GM19238 (cell line): ENCODE results near the gene SPDEF.

Experiments
- DNase-seq: peaks from one replicate; pipeline ENCODE4 v3.0.0; 2011; ENCODE audit warnings: low spot score; ENCODE audit not compliant: insufficient read length

Gene SPDEF

DNA sequence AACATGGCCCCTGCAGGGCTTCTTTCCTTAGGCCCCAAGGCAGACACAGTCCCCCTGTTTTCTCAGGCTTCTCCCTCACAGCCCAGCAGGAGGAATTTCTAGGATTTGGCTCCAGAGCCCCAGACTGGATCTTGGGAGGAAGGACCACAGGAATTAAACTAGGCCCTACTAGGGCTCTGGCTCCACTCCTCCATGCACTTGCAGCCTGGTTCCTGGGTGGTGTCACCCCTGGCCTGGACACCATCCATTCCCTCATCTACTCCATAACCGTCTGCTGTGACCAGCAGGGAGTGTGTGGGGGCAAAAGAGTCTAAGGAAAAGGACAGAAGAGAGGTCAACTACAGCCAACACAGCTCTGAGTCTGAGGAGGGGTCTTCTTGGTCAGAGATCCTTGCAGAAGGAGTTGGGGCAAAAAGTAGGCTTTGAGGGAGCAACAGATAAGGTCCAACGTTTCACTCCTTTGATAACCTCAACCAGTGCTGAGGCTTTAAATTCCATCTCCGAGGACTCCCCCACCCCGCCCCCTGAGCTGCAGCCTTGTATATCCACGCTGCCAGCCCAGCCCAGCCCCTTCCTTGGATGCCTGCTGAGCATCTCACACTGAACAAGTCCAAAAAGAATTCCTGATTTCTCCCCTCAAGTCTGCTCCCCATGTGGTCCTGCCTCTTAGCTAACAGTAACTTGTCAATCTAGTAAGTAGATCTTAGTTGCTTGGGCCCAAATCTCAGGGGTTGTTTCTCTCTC is 27.9 kb upstream of the SPDEF start:
- no peak for DNase-seq

DNA sequence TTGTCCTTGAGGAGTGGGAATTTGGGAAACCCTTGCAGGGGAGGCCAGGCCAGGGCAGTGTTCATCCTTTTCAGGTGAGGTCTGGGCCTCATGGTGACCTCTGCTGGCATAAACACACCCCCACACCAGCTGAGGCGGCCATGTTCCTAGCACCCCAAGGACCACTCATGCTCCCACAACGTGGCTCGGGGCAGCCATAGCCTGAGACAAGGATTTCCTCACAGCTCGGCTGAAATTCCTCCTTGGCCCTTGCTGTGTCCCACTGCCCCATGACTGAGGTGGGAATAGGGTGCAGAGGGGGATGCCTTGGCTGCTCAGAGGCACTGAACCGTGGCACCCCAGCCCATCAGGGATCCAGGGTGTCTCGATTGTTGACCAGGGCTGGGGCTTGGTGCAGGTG is 27.3 kb upstream of the SPDEF start:
- DNase-seq = no peak

DNA sequence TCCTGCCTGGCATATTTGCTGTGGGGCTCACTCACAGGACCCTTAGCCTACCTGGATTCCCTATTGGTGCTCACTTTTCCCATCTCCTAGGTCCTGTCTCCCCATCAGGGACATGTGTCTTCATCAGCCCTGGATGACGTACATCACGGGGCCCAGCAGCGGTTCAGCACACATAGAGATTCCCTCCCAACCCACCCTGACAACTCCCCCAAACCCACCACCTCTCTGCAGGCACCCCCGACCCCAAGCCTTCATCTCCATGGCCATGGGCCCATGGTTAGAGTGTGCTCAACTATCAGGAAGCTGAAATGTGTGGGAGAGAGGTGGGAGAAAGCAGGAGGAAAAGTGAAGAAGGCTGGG is 25.4 kb upstream of the SPDEF start:
- no peak for DNase-seq

DNA sequence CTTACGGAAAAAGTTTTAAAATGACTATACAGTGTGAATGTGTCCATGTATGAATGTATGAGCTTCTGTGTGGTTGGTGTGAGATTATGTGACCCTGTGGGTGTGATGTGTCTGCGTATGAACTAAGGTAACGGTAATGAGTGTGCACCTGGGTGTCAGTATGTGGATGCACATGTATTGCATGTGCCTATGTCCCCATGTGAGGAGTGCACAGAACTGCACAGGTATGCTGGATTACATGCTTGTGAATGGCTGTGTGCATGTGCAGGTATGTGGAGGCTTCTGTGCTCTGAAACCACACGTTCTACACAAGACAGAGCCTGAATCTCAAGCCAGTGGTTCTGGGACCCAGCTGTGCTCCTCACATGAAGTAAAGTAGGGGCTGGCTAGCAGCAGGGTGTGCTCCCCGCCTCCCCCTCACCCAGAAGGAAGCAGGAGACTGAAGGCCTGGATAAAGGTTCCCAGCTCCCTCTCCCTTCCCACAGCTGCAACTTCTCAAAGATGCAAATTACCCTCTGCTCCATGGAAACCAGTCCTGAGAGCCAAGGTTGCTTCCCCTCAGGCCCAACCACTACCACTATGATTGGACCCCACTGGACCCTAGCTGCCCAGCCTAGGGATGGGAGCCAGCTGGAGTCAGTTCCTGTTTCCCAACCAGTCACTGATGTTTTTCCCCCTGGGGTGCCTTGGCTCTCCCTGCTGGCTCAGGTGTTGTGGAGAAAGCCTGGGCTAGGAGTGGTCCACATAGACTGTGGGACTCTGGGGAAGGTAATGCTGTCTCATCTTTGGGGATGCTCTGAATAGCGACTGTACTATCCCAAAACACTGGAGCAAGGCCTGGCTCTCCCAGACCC is 24.8 kb upstream of the SPDEF start:
- no peak for DNase-seq

DNA sequence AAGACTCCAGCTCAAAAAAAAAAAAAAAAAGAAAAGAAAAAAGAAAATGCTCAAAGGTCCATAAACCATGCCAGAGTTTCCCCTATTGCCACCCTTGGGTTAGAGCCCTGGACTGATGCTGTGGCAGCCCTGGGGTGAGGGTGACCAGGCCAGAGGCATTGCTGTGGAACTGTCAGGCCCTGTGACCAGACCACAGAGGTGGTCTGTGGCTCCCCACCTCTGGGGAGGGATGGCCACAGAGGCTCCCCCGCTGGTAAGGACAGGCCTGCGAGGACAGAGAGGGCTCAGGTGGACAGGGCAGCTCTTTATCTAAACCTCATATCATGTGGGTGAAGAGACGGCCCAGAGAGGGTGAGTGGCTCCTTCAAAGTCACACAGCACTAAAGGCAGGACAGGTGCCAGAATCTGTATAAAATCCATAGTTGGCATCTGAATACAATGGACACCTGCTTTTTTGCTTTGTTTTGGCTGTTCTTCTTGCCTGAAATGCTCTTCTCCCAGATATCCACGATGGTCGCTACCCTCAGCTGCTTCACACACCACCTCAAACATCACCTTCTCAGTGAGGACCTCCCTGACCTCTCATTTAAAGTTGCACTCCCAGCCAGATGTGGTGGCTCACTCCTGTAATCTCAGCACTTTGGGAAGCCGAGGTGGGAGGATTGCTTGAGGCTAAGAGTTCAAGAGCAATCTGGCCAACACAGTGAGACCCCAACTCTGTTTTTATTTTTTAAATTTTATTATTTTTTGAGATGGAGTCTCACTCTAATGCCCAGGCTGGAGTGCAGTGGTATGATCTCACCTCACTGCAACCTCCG is 22.5 kb upstream of the SPDEF start:
- DNase-seq = no peak

DNA sequence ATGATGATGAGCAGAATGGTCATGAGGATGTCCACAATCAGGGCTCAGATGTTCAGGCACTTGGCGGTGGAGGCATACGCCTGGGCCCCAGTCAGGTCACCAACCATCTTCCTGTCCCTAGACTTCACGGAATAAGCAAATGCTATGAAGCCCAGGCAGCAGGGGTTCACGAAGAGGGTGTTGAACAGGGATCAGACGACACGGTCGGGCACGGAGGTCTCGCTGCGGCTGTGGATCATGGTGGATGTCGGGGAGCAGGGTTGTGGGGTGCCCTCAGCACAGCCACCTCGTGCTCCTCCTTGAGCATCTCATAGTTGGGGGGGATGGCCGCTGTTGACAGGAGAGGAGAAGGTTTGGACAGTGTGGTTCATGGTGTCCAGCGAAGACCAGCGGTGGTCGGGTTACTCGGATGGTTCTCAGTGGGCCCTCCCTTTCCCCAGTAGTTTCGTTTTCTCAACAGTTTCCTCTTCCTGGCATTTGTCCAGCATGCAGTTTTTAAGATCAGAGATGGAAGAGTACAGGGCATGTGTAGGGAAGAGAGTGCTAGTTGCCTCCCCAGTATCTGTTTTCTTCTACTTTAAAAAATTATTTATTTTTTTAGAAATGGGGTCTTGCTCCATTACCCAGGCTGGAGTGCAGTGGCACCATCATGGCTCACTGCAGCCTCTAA is 20.3 kb upstream of the SPDEF start:
- DNase-seq = no peak

DNA sequence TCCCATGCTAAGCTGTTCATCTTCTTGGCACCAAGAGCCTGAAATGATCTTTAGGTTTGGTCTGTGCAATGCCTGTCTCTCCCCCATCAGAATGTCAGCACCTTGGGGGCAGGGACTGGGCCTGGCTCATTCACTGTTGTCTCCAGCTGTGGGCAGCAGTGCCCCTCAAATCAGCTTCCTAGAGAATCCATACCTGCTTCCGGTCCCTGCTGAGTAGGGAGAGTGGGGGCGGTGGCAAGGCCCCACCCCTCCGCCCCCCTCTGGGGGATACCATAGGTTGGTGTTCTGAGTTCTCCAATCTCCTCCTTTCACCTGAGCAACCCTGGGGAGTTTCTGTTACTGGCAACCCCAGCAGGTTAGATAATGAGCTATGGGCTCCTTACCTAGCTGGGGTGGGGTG is 19.2 kb upstream of the SPDEF start:
- DNase-seq = no peak

DNA sequence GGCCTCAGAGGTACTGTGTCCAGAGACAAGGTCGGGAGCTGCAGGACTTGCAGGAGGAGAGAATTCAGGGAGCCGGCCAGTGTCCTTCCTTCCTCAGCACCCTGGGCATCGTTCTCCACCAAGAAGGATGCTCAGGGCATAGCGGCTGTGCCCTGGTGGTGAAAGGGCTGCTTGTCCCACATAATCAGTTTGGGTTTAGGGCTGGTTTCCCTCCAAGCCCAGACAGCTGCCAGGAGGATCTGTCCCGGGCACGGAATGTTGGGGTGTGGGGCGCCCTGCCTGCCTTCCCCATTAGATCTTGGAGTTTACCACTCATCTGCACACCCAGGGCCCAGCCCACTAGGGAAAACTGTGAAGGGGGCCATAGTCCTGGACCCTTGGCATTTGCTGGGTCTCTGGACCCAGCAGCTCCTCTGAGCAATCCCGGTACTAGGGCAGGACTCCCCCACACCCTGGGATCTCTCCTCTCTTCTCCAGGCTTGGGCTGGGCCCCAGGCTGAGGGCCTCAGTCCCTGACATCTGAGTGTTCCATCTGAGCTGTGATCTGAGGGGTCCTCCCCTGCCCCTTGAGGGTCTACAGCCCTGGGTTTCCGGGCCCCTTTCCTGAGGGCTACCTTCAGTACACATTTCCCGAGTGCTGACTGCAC is 18.6 kb upstream of the SPDEF start:
- DNase-seq = no peak

DNA sequence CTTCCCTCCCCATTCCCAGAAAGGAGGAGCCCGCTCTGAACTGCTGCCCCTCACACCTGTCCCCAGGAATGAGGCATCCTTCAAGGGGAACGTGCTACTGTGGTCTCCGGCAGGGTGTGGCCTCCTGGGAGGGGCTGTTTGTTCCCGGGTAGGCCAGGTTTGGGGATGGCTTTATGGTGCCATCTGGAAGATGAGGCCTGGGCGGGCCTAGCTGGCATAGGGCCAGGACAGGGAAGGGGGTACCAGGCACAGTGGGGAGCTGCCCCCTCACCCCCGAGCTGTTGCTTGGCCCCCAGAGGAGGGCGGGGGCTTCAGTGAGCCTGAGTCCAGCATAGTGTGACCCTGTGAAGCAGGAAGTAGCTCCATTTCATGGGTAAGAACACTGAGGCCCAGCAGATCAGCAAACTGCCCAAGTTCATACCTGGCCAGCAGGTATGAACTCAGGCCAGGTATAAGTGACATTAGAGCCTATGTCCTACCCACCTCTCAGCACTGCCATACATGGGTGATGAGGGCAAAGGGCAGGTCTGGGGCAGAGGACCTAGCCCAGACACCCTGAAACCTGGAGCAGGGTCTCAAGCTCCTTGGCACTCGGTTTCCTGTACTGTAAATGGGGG is 17.5 kb upstream of the SPDEF start:
- DNase-seq = no peak

DNA sequence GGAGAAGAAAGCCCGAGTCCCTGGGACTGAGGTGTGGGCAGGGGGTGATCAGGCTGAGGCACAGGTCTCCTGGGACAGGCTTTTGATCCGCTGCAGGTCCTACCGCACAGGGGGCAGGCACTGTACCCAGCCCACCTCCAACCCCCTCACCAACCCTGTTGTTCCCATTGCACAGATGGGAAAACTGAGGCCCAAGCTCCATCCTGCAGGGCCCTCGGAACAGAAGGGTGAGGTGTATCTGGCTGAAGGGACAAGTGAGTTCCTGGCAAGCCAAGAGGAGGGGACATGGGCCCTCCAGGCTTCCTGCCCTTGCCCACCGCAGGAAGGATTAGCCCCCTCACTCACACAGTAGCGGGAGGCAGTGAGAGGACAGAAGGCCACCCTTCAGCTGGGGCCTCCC is 16.5 kb upstream of the SPDEF start:
- DNase-seq = no peak

DNA sequence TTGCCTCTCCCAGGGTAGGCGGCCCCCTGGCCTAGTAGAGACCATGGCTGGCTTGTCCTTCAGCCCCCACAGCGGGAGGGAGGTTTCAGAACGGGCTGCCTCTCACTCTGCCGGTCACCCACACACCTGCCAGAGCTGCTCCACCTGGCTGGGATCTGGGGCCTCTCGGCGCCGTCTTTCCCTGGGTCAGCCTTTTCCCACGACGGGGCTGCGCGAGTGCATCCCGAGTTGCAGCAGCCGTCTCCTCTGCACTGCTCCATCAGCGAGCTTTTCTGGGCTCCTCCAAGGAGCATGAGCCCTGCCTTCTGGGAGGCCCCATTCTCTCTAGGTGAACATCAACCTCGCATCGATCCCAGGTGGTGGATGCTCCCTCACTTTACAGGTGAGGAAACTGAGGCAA is 15.9 kb upstream of the SPDEF start:
- no peak for DNase-seq

DNA sequence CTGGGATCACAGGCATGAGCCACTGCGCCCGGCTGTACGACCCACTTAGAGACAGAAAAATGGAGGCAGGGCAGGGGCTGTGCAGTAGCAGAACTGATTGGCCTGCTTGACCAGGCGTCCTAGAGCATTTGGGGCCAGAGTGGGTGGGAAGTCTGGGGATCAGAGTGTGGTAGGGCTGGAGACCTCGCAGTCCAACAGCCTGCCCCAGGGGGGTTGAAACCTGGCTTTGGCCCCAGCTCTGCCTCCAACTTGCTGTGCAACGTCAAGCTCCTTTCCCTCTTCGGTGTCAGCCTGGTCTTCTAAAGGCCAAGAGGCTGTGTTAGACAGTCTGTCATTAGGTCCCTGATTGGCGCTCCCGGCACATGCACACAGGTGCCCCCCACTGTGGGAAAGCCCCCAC is 15.3 kb upstream of the SPDEF start:
- no peak for DNase-seq

DNA sequence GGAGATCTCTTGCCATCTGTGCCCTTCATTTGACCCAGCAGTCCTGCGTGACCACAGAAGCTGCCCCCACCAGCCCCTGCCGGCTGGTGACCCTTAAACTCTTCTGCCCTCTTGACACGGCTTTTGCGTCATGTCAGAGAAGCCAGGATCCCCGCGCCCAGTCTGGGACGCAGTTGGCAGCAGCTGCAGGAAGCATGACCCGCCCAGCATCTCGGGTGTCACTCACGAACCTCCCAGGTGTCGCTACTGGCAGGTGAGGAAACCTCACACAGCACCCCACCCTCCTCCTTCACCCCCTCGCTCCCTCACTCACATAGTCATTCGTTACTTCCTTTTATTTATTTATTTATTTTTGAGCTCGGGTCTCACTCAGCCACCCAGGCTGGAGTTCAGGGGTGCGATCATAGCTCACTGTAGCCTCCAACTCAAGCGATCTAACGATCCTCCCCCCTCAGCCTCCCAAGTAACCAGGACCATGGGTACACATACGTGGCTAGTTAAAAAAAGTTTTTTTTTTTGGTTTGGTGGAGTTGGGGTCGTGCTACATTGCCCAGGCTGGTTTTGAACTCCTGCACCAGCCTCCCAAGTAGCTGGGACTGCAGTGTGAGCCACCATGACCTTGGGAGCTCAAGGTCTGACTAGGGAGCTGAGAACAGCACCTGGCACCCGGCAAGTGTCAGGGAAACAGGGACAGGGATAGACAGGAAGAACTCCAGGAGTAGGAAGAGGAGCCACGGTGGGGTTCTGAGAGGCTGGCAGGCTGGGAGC is 14.1 kb upstream of the SPDEF start:
- DNase-seq = no peak

DNA sequence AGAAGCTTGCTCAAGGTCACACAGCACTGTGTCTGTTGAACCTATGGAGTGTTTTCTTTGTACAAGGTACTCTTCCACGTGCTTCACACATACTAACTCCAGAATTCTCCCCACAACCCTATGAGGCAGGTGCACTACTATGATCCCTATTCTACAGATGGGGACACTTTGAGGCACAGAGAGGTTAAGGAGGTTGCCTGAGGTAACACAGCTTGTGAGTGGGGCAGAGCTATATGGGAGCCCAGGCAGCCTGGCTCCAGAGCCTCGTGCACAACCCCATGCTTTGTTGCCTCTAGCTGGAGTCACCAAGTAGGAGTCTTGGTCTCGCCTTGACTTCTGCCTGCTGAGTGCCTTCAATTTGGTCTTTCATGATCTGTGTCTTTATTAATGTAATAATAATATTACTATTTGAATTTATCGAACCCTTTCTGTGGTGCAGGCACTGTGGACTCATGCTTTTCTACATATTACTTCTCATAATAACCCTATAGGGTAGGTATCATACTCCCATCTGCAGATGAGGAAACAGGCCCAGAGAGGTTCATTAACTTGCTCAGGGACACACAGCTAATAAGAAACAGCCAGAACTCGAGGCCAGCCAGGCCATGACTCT is 13.3 kb upstream of the SPDEF start:
- no peak for DNase-seq

DNA sequence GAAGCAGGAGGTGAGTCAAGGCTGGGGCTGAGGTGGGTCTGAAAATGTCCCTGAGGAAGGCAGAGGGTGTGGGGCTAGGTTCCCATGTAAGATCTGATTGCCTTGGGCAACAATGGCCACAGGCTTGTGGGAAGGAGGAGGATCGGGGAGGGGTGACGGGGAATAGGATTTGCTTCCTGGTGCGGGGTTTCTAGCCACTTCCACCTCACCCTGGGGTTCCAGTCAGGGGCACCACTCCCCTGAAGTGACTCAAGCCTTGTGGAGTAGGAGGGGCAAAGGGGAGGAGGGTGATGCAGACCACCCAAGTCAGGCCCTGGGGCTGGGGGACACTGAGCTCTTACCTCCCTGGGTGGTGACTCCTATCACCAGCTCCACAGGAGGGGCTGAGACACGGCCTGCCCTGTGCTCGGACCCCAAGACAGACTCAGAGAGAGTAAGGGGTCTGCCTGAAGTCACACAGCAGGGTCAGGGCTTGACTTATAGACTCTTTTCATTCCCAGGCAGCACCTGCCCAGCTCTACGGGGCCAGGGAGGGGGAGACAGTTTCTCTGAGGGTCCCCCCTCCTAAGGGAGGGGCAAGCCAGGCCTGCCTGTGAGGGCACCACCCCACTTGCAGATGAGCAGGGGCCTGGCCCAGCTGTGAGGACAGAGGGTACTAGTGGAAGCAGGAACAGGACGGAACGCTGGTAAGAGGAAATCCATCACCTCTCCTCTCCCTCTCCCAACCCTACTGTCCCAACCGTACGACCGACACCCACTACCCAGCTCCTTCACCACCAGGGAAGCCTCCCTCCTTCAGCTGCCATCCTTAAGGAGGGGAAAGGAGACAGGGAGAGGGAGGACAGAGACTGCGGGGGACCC is 12.4 kb upstream of the SPDEF start:
- DNase-seq = no peak

DNA sequence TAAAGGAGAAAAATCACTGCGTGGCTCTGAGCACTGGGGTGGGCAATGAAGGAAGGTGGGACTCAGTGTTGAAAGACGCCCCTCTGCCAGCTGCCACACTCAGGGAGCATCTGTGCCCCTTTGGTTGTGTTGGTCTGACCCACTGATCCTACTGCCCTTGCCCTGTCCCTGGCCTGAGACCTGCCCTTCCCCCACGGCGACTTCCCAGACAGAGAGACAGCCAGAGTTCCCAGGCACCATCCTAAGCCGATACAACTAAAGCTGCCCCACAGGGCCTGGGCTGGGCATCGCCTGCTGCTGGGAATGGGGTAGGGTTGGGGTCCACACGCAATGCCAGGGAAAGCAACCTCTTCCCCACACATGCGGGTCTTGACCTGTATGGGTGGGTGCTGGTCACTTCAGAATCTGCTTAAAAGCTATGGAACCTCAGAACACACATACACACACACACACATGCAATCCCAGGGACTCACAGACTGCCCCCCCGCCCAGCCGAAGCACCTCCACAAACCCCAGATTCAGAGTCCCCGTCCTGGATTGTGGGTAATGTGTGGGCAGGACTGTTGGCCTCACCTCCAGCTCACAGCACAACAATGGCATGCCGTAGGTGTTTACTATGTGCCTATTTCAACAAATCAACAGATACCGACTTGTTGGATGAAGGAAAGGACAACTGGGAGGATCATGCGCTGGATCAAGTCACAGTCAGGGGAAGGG is 10.9 kb upstream of the SPDEF start:
- DNase-seq = no peak

DNA sequence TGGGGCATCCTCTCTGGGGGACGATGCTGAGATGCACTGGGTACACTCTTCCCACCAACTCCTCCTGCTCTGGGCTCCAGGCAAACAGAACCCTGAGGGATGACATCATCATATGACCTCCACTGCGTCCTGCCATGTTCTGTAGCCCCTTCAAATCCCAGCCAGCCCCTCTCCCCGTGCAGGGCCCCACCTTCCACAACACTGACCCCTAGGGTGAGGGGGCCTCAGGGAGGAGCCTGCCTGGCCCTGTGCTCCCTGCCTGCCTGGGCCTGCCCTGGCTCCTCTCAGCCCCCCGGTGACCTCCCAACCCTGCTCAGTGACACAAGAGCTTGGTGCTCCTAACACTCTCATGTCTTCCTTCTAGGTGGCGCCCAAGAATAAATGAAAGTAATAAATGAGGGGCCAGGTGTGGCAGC is 9.6 kb upstream of the SPDEF start:
- DNase-seq = no peak

DNA sequence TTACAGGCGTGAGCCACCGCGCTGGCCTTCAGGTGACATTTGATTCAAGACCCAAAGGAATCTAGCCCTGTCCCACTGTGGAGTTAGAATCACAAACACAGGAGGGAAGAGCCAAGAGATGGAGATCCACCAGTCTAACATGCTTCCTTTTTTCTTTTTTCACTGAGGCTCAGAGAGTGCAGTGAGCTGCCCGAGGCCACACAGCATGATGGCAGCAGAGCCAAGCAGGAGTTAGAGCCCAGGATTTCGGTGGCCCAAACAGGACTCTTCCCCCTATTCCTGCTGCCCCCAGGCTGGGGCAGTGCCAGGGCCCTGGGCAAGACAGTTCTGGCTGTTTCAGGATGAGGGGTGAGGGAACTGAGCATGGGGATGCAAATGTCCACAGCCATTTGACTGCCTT is 8.1 kb upstream of the SPDEF start:
- no peak for DNase-seq
